H9 (cell line): ENCODE results near the gene ANO2. TPM values are rescaled to one million over a fixed set of nuclear protein-coding genes. Genes with fewer than 3 reads are reported as not detected.
A peak's percentile ranks its signal among the peaks of the same experiment; 100 is the strongest.

ENCODE experiments used
- DNase-seq: peaks from one replicate; pipeline ENCODE4 v3.0.0-alpha.2; 2017
- H2AFZ ChIP-seq: one replicate; pipeline ENCODE4 v1.6.1; 2013; ENCODE audit warnings: mild to moderate bottlenecking, low read length, control low read depth, moderate library complexity
- H2AK5ac ChIP-seq: 2 replicates; pipeline ENCODE4 v1.6.1; 2013; ENCODE audit warnings: low read length, control low read depth, mixed read lengths; ENCODE audit not compliant: insufficient read length
- H2BK120ac ChIP-seq: one replicate; pipeline ENCODE4 v1.6.1; 2013; ENCODE audit warnings: low read depth, mild to moderate bottlenecking, low read length, control low read depth, inconsistent platforms; ENCODE audit not compliant: poor library complexity, severe bottlenecking
- H2BK12ac ChIP-seq: 2 replicates; pipeline ENCODE4 v1.6.1; 2013; ENCODE audit warnings: low read length, control low read depth, mixed read lengths, low read depth; ENCODE audit not compliant: insufficient read length
- H2BK15ac ChIP-seq: 2 replicates; pipeline ENCODE4 v1.6.1; 2013; ENCODE audit warnings: low read depth, low read length, control low read depth
- H2BK20ac ChIP-seq: one replicate; pipeline ENCODE4 v1.6.1; 2013; ENCODE audit warnings: low read depth, mild to moderate bottlenecking, low read length, control low read depth, inconsistent platforms; ENCODE audit not compliant: poor library complexity, severe bottlenecking
- H2BK5ac ChIP-seq: 2 replicates; pipeline ENCODE4 v1.6.1; 2013; ENCODE audit warnings: low read length, control low read depth, mixed read lengths; ENCODE audit not compliant: insufficient read length
- H3K14ac ChIP-seq: 2 replicates; pipeline ENCODE4 v1.6.1; 2013; ENCODE audit warnings: low read length, control low read depth; ENCODE audit not compliant: insufficient read depth
- H3K18ac ChIP-seq: 2 replicates; pipeline ENCODE4 v1.6.1; 2013; ENCODE audit warnings: low read depth, mild to moderate bottlenecking, mixed read lengths, low read length, control low read depth; ENCODE audit not compliant: insufficient read length
- H3K23ac ChIP-seq: 2 replicates; pipeline ENCODE4 v1.6.1; 2013; ENCODE audit warnings: low read length, control low read depth, mixed read lengths, low read depth; ENCODE audit not compliant: insufficient read length
- H3K23me2 ChIP-seq: 2 replicates; pipeline ENCODE4 v1.6.1; 2013; ENCODE audit warnings: low read depth, mild to moderate bottlenecking, mixed read lengths, low read length, control low read depth; ENCODE audit not compliant: insufficient read length, poor library complexity, severe bottlenecking
- H3K27ac ChIP-seq: 2 replicates; pipeline ENCODE4 v1.5.1; 2013; ENCODE audit warnings: low read length, control low read depth, mixed read lengths, low read depth; ENCODE audit not compliant: insufficient read length
- H3K27me3 ChIP-seq: 2 replicates; pipeline ENCODE4 v1.6.1; 2013; ENCODE audit warnings: low read length, control low read depth, inconsistent platforms; ENCODE audit not compliant: insufficient read depth
- H3K4ac ChIP-seq: 2 replicates; pipeline ENCODE4 v1.6.1; 2013; ENCODE audit warnings: low read depth, mild to moderate bottlenecking, control low read depth, inconsistent platforms, low read length, moderate library complexity
- H3K4me1 ChIP-seq: 2 replicates; pipeline ENCODE4 v1.6.1; 2013; ENCODE audit warnings: low read length, control low read depth, inconsistent platforms; ENCODE audit not compliant: insufficient read depth
- H3K4me2 ChIP-seq: 2 replicates; pipeline ENCODE4 v1.6.1; 2013; ENCODE audit warnings: low read length, control low read depth, mixed read lengths; ENCODE audit not compliant: insufficient read length, insufficient read depth
- H3K56ac ChIP-seq: 2 replicates; pipeline ENCODE4 v1.6.1; 2013; ENCODE audit warnings: low read depth, mild to moderate bottlenecking, mixed read lengths, low read length, control low read depth; ENCODE audit not compliant: insufficient read length
- H3K79me1 ChIP-seq: 2 replicates; pipeline ENCODE4 v1.6.1; 2013; ENCODE audit warnings: low read depth, mild to moderate bottlenecking, moderate library complexity, low read length, control low read depth, inconsistent platforms; ENCODE audit not compliant: insufficient read depth, poor library complexity, severe bottlenecking
- H3K79me2 ChIP-seq: 2 replicates; pipeline ENCODE4 v1.6.1; 2013; ENCODE audit warnings: low read length, control low read depth, inconsistent platforms; ENCODE audit not compliant: insufficient read depth
- H3K9ac ChIP-seq: 2 replicates; pipeline ENCODE4 v1.6.1; 2013; ENCODE audit warnings: low read length, control low read depth, mixed read lengths; ENCODE audit not compliant: insufficient read length; ENCODE audit errors: extremely low read depth
- H3K9me3 ChIP-seq: one replicate; pipeline ENCODE4 v1.6.1; 2013; ENCODE audit warnings: low read depth, low read length, inconsistent platforms; ENCODE audit not compliant: control insufficient read depth
- H3T11ph ChIP-seq: one replicate; pipeline ENCODE4 v1.6.1; 2013; ENCODE audit warnings: mild to moderate bottlenecking, low read length, control low read depth, inconsistent platforms
- H4K20me1 ChIP-seq: one replicate; pipeline ENCODE4 v1.6.1; 2013; ENCODE audit not compliant: control insufficient read depth, insufficient read length, insufficient read depth
- H4K5ac ChIP-seq: 2 replicates; pipeline ENCODE4 v1.6.1; 2013; ENCODE audit warnings: low read depth, mild to moderate bottlenecking, mixed read lengths, low read length, control low read depth; ENCODE audit not compliant: insufficient read length
- H4K8ac ChIP-seq: replicated peaks from 2 replicates; pipeline ENCODE4 v1.6.1; 2013; ENCODE audit warnings: low read length, control low read depth, mixed read lengths, low read depth; ENCODE audit not compliant: insufficient read length
- H4K91ac ChIP-seq: 2 replicates; pipeline ENCODE4 v1.6.1; 2013; ENCODE audit warnings: low read depth, mild to moderate bottlenecking, moderate library complexity, mixed read lengths, low read length, control low read depth; ENCODE audit not compliant: insufficient read length
- H3K27ac Mint-ChIP-seq, 3 experiments: 2 replicates in 2 of 3; 3 replicates in 1 of 3; pipeline ENCODE4 v1.8.0; 2020 to 2021; ENCODE audit warnings: mixed read lengths in 3 of 3, mild to moderate bottlenecking in 1 of 3, moderate library complexity in 1 of 3
- H3K27me3 Mint-ChIP-seq: 2 replicates; pipeline ENCODE4 v1.8.0; 2021; ENCODE audit warnings: low read depth, mild to moderate bottlenecking, moderate library complexity, mixed read lengths
- H3K36me3 Mint-ChIP-seq, 3 experiments: 2 replicates in 2 of 3; 3 replicates in 1 of 3; pipeline ENCODE4 v1.8.0; 2020 to 2021; ENCODE audit warnings: low read depth in 3 of 3, mixed read lengths in 3 of 3; ENCODE audit not compliant: insufficient read depth in 1 of 3
- H3K4me1 Mint-ChIP-seq, 2 experiments: 2 replicates each; pipeline ENCODE4 v1.8.0; 2020; ENCODE audit warnings: mixed read lengths in 2 of 2
- H3K4me3 Mint-ChIP-seq, 2 experiments: 2 replicates in 1 of 2; 3 replicates in 1 of 2; pipeline ENCODE4 v1.8.0; 2020 to 2021; ENCODE audit warnings: mild to moderate bottlenecking in 2 of 2, mixed read lengths in 2 of 2, moderate library complexity in 1 of 2
- H3K9me3 Mint-ChIP-seq, 2 experiments: 2 replicates in 1 of 2; 3 replicates in 1 of 2; pipeline ENCODE4 v1.8.0; 2020; ENCODE audit warnings: mild to moderate bottlenecking in 2 of 2, mixed read lengths in 2 of 2, moderate library complexity in 1 of 2
- CTCF ChIP-seq: fragments of 200-600 bp; sonication (generic); conservative IDR thresholded peaks from 3 replicates; pipeline ENCODE4 v1.8.0; 2021; ENCODE audit warnings: antibody characterized with exemption, mild to moderate bottlenecking
- WGBS: extraction: QIAGEN DNeasy Blood & Tissue Kit; methylation state at CpG from one replicate; pipeline ENCODE4 v1.1.7; 2013; ENCODE audit warnings: missing lambda C conversion rate, low lambda C conversion rate, mixed read lengths; ENCODE audit not compliant: insufficient read length; ENCODE audit errors: extremely low coverage; 5-methylcytosine and 5-hydroxymethylcytosine counted together
- total RNA-seq: library from RNA; stranded (reverse); gene quantifications from 2 replicates; pipeline ENCODE4 v1.2.1, GENCODE V29; 2021

ANO2 gene
- total RNA-seq, 1 experiment from 2014 or later = 3.8 TPM

- Mint-ChIP-seq H3K27ac (no peak overlapping the region), H3K4me3 (no peak overlapping the region), H3K27me3 (peaks cover 2% of the 10 kb centered on the region; the same call in 1 of the 2 replicates), H3K4me1 (no peaks in the 10 kb centered on the region), H3K36me3 (no peaks in the 10 kb centered on the region), H3K9me3 (no peaks in the 10 kb centered on the region)
- no peaks in the 10 kb centered on the region for H3K9me3 ChIP-seq
- H2BK20ac ChIP-seq = no peak overlapping the region
- no peaks in the 10 kb centered on the region for H3K27me3 ChIP-seq
- peak; percentile 18 for DNase-seq
- H2AK5ac ChIP-seq = no peak overlapping the region
- H4K91ac ChIP-seq = no peak overlapping the region
- H3K4ac ChIP-seq = no peak overlapping the region
- H4K5ac ChIP-seq = no peak overlapping the region
- H3K79me1 ChIP-seq = no peaks in the 10 kb centered on the region
- no peak for TF ChIP-seq CTCF
- no peak overlapping the region for H3K18ac ChIP-seq
- no peak overlapping the region for H3K56ac ChIP-seq
- no peaks in the 10 kb centered on the region for H4K20me1 ChIP-seq
- no peak overlapping the region for H3K14ac ChIP-seq
- no peak overlapping the region for H2BK12ac ChIP-seq
- H3K23ac ChIP-seq = no peak overlapping the region
- H3K4me2 ChIP-seq = no peak overlapping the region
- no peak overlapping the region for H3T11ph ChIP-seq
- H3K23me2 ChIP-seq = no peaks in the 10 kb centered on the region
- no peaks in the 10 kb centered on the region for H3K4me1 ChIP-seq
- H2AFZ ChIP-seq = no peak overlapping the region
- H4K8ac ChIP-seq = no peak overlapping the region
- no peaks in the 10 kb centered on the region for H3K79me2 ChIP-seq
- no peak overlapping the region for H2BK120ac ChIP-seq
- H3K27ac ChIP-seq = no peak overlapping the region
- H3K9ac ChIP-seq = no peak overlapping the region
- no peak overlapping the region for H2BK15ac ChIP-seq
- no peak overlapping the region for H2BK5ac ChIP-seq
- no CpG with 5 or more reads among the region's 9 CpGs for WGBS
These were observed 31.7 kb downstream of the ANO2 start for GRCh38 chr12:5913387-5913786.
